GM19324 (cell line): ENCODE results near the gene MYH4.

Experiments used
- ATAC-seq: cut with Tn5 transposase; IDR thresholded peaks from one replicate; pipeline ENCODE4 v1.9.1; 2021; ENCODE audit warnings: mild to moderate bottlenecking, moderate library complexity; ENCODE audit not compliant: unreplicated experiment, low FRiP score

MYH4 gene

GRCh38 chr17:10421900-10422542, 47.3 kb downstream of the MYH4 start, which contains the start of gene MYH8:
Gene MYH8, minus strand, starts transcription at chr17:10421950. Its CDS starts 1,723 bp downstream, at chr17:10420227.
- ATAC-seq = no peak

- ATAC-seq = no peak
Measured at GRCh38 chr17:10421211-10421610, 48.1 kb downstream of the MYH4 start.

GRCh38 chr17:10420811-10421210, 48.5 kb downstream of the MYH4 start:
- ATAC-seq = no peak

- ATAC-seq = no peak
Measured at GRCh38 chr17:10417431-10417830, 51.9 kb downstream of the MYH4 start.

- no peak for ATAC-seq
Measured at GRCh38 chr17:10415161-10415560, 54.2 kb downstream of the MYH4 start.

- no peak for ATAC-seq
Measured at GRCh38 chr17:10403589-10403988, 65.8 kb downstream of the MYH4 start.

- ATAC-seq = no peak
Measured at GRCh38 chr17:10398352-10398751, 71.0 kb downstream of the MYH4 start.

GRCh38 chr17:10396524-10397163, 72.7 kb downstream of the MYH4 start:
- no peak for ATAC-seq

- no peak for ATAC-seq
Measured at GRCh38 chr17:10394201-10394887, 75.0 kb downstream of the MYH4 start.
